Stimulated activated naive CD8-positive, alpha-beta T cell treated with anti-CD3 and anti-CD28 coated beads, Interleukin-15, amount 100 ng/mL, for 72 hours (primary cell): Measurements from ENCODE around the gene UVRAG.

Experiments
- ATAC-seq: fragments of 150-1000 bp; cut with Tn5 transposase; 2 replicates; pipeline ENCODE4 v1.10.0; 2021; ENCODE audit warnings: mild to moderate bottlenecking, moderate library complexity
- DNase-seq, 2 donors: peaks; one replicate each; pipeline ENCODE4 v3.0.0; 2021 to 2022
- H3K27ac Mint-ChIP-seq, 2 donors: one replicate each; pipeline ENCODE4 v1.8.0; 2022; ENCODE audit warnings: mild to moderate bottlenecking in 2 of 2, mixed read lengths in 2 of 2, moderate library complexity in 2 of 2
- H3K27me3 Mint-ChIP-seq: one replicate; pipeline ENCODE4 v1.8.0; 2022; ENCODE audit warnings: mixed read lengths
- H3K4me1 Mint-ChIP-seq: one replicate; pipeline ENCODE4 v1.8.0; 2022; ENCODE audit warnings: mild to moderate bottlenecking, mixed read lengths
- H3K4me3 Mint-ChIP-seq, 2 donors: one replicate each; pipeline ENCODE4 v1.8.0; 2022; ENCODE audit warnings: mild to moderate bottlenecking in 2 of 2, mixed read lengths in 2 of 2, moderate library complexity in 1 of 2
- H3K9me3 Mint-ChIP-seq, 2 donors: one replicate each; pipeline ENCODE4 v1.8.0; 2022; ENCODE audit warnings: mixed read lengths in 2 of 2

Gene UVRAG

GRCh38 chr11:75812542-75813040 is 2.4 kb upstream of the UVRAG start:
- peaks cover 9% of the 10 kb centered on the region for H3K4me1 Mint-ChIP-seq
- H3K27me3 Mint-ChIP-seq: no peaks in the 10 kb centered on the region
- DNase-seq (no peak), ATAC-seq (no peak)
- no peaks in the 10 kb centered on the region for H3K9me3 Mint-ChIP-seq
- no peak overlapping the region for H3K27ac Mint-ChIP-seq
- H3K4me3 Mint-ChIP-seq: no peak overlapping the region

- ATAC-seq (no peak), DNase-seq (no peak)
- no peaks in the 10 kb centered on the region for H3K27me3 Mint-ChIP-seq
- peaks cover 12% of the 10 kb centered on the region for H3K4me1 Mint-ChIP-seq
- H3K9me3 Mint-ChIP-seq: no peaks in the 10 kb centered on the region
- no peak overlapping the region for H3K27ac Mint-ChIP-seq
- no peak overlapping the region for H3K4me3 Mint-ChIP-seq
Observed at GRCh38 chr11:75813124-75813523, 1.9 kb upstream of the UVRAG start.

GRCh38 chr11:75813622-75814039 is 1.4 kb upstream of the UVRAG start:
- no peaks in the 10 kb centered on the region for H3K9me3 Mint-ChIP-seq
- H3K27me3 Mint-ChIP-seq: no peaks in the 10 kb centered on the region
- DNase-seq: no peak
- H3K4me1 Mint-ChIP-seq: peaks cover 14% of the 10 kb centered on the region
- no peak for ATAC-seq
- no peak overlapping the region for H3K27ac Mint-ChIP-seq
- H3K4me3 Mint-ChIP-seq: no peak overlapping the region

- Mint-ChIP-seq H3K27me3 (no peaks in the 10 kb centered on the region), H3K9me3 (no peaks in the 10 kb centered on the region), H3K27ac (peak overlapping the region in 1 of 2 donors; percentile 95), H3K4me3 (no peak overlapping the region), H3K4me1 (peaks cover 14% of the 10 kb centered on the region)
- DNase-seq (no peak), ATAC-seq (peak; percentile 57)
Observed at GRCh38 chr11:75814363-75814676, 690 bp upstream of the UVRAG start.

GRCh38 chr11:75815345-75816168 is 547 bp downstream of the UVRAG start:
- DNase-seq (no peak), ATAC-seq (peak; percentile 60)
- Mint-ChIP-seq H3K4me1 (peaks cover 14% of the 10 kb centered on the region), H3K9me3 (no peaks in the 10 kb centered on the region), H3K27ac (peak overlapping the region in 1 of 2 donors; percentile 95), H3K27me3 (no peaks in the 10 kb centered on the region), H3K4me3 (no peak overlapping the region)

GRCh38 chr11:75816561-75817239 is 1.7 kb downstream of the UVRAG start:
- no peaks in the 10 kb centered on the region for H3K9me3 Mint-ChIP-seq

GRCh38 chr11:75820645-75821044 is 5.6 kb downstream of the UVRAG start:
- no peak overlapping the region for H3K27ac Mint-ChIP-seq
- H3K4me1 Mint-ChIP-seq: peaks cover 41% of the 10 kb centered on the region
- DNase-seq: no peak
- no peaks in the 10 kb centered on the region for H3K9me3 Mint-ChIP-seq
- no peak for ATAC-seq
- no peak overlapping the region for H3K4me3 Mint-ChIP-seq
- H3K27me3 Mint-ChIP-seq: no peaks in the 10 kb centered on the region

More at GRCh38 chr11:75816561-75817239, 1.7 kb downstream of the UVRAG start:
- Mint-ChIP-seq H3K4me1 (peaks cover 24% of the 10 kb centered on the region), H3K27ac (no peak overlapping the region), H3K4me3 (no peak overlapping the region), H3K27me3 (no peaks in the 10 kb centered on the region)
- ATAC-seq (no peak), DNase-seq (no peak)

GRCh38 chr11:75821202-75821601 is 6.2 kb downstream of the UVRAG start:
- no peaks in the 10 kb centered on the region for H3K27me3 Mint-ChIP-seq
- no peak overlapping the region for H3K4me3 Mint-ChIP-seq
- peaks cover 45% of the 10 kb centered on the region for H3K4me1 Mint-ChIP-seq
- no peak overlapping the region for H3K27ac Mint-ChIP-seq
- ATAC-seq: no peak
- DNase-seq: no peak
- H3K9me3 Mint-ChIP-seq: no peaks in the 10 kb centered on the region

GRCh38 chr11:75822541-75822940 is 7.5 kb downstream of the UVRAG start:
- Mint-ChIP-seq H3K27ac (no peak overlapping the region), H3K27me3 (no peaks in the 10 kb centered on the region), H3K4me1 (peaks cover 54% of the 10 kb centered on the region), H3K4me3 (no peak overlapping the region), H3K9me3 (no peaks in the 10 kb centered on the region)
- ATAC-seq (no peak), DNase-seq (no peak)

GRCh38 chr11:75823415-75823814 is 8.4 kb downstream of the UVRAG start:
- ATAC-seq: no peak
- Mint-ChIP-seq H3K9me3 (no peaks in the 10 kb centered on the region), H3K4me1 (peaks cover 49% of the 10 kb centered on the region), H3K4me3 (no peak overlapping the region), H3K27ac (no peak overlapping the region), H3K27me3 (no peaks in the 10 kb centered on the region)
- DNase-seq: no peak

GRCh38 chr11:75823946-75824345 is 8.9 kb downstream of the UVRAG start:
- ATAC-seq (no peak), DNase-seq (no peak)
- H3K9me3 Mint-ChIP-seq: no peaks in the 10 kb centered on the region
- H3K27ac Mint-ChIP-seq: no peak overlapping the region
- H3K4me1 Mint-ChIP-seq: peaks cover 49% of the 10 kb centered on the region
- H3K27me3 Mint-ChIP-seq: no peaks in the 10 kb centered on the region
- H3K4me3 Mint-ChIP-seq: no peak overlapping the region

GRCh38 chr11:75826461-75827230 is 11.6 kb downstream of the UVRAG start:
- no peak for DNase-seq
- H3K9me3 Mint-ChIP-seq: no peaks in the 10 kb centered on the region
- peaks cover 40% of the 10 kb centered on the region for H3K4me1 Mint-ChIP-seq
- no peak for ATAC-seq
- H3K27ac Mint-ChIP-seq: peak overlapping the region in 1 of 2 donors; percentile 10
- H3K4me3 Mint-ChIP-seq: no peak overlapping the region
- H3K27me3 Mint-ChIP-seq: no peaks in the 10 kb centered on the region

GRCh38 chr11:75827562-75827961 is 12.6 kb downstream of the UVRAG start:
- Mint-ChIP-seq H3K9me3 (no peaks in the 10 kb centered on the region), H3K4me3 (no peak overlapping the region), H3K27me3 (no peaks in the 10 kb centered on the region), H3K4me1 (peaks cover 31% of the 10 kb centered on the region), H3K27ac (no peak overlapping the region)
- no peak for DNase-seq
- no peak for ATAC-seq

GRCh38 chr11:75831915-75832502 is 17.0 kb downstream of the UVRAG start:
- DNase-seq: no peak
- Mint-ChIP-seq H3K9me3 (no peaks in the 10 kb centered on the region), H3K4me1 (peaks cover 7% of the 10 kb centered on the region), H3K27ac (peak overlapping the region in 1 of 2 donors; percentile 68), H3K4me3 (no peak overlapping the region), H3K27me3 (no peaks in the 10 kb centered on the region)
- ATAC-seq: no peak

GRCh38 chr11:75834728-75835127 is 19.7 kb downstream of the UVRAG start:
- Mint-ChIP-seq H3K4me3 (no peak overlapping the region), H3K27me3 (no peaks in the 10 kb centered on the region), H3K27ac (no peak overlapping the region), H3K9me3 (no peaks in the 10 kb centered on the region), H3K4me1 (peaks cover 6% of the 10 kb centered on the region)
- ATAC-seq (no peak), DNase-seq (no peak)
